Measurements from ENCODE around the gene PEX5L.

Gene PEX5L

DNA sequence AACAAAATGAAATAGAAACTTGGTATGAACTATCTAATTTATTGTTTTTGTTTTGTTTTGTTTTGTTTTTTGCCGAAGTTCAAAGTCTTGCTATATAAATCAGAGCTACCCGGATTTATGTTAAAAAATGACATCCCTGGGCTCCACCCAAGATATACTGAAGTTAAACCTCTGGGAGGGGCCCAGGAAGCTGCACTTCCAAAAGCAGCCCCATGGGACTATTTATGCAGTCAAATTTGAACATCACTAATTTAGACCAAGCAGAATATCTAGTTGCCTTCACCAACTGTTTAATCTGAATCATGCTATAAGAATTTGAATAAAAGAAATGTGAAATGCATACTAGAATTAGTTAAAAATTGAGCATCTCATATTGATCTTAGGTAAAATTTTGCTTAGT lies 32.2 kb downstream of the PEX5L start:
- DNase-seq: no peak

DNA sequence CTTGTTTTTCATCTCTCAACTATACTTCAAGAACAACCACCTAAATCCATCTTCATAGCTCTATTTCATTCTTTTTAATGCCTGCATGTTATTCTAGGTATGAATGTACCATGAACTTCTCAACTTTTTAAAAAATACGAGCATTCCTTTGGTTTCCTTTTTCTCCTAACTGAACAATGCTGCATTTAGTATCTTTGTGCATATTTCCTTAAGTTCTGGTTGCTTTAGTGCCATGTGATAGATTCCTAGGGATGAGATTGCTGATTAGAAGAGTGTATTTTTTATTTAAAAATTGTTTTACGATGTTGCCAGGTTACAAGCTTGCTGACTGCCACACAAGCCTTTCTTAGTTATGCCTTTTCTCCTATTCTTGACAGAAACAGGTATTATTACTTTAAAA lies 34.7 kb downstream of the PEX5L start:
- no peak for DNase-seq

DNA sequence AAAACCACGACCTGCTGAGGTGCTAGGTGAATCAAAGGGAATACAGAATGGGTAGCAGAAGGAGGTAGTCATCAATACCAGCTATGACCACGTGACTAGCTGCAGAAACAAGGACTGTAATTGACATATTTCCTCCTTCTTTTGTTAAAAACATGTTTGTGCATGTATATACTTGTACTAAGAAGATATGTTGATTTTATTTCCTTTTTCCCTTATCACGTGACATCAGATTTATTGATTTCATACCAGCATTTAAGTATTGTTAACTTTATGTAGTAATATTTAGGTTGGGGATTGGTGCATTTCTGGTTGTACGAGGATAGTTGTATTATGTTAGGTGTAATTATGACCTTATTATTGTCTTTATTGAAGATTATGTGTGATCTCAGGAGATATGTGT lies 36.2 kb downstream of the PEX5L start:
- no peak for DNase-seq

DNA sequence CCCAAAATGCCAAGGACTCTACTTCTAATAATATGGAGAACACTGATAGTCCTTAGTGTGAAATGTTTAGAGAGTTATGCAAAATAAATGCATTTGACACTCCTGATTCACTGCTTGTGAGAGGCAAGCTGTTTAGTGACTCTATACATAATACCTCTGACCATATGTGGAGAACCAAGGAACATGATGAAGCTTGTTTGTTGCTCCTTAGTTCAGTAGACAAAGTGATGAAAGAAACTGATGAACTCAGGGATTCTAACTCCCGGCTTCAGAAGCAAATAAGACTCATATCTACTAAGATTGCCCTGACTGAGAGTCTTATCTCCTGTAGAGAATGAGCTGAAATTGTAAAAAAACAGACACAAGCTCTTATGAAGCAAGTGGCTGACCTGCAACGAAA lies 41.3 kb downstream of the PEX5L start:
- no peak for DNase-seq

DNA sequence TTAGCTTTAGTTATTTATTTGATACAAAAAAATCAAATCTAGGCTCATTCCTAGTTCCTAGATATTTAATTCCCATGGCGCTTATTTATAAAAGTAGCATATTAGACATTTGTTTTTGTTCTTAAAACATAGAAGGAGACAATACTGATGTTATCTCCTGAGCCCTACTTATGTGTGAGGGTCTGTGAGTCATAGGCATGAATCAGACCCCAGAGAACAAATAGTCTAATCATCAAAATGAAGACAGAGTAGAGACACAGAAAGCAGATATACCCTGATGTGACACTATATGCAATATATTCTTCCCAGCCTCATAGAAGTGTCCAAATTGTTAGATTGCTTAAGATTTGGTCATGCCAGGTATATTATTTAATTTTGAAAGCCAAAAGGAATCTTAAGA lies 44.9 kb downstream of the PEX5L start:
- no peak for DNase-seq

DNA sequence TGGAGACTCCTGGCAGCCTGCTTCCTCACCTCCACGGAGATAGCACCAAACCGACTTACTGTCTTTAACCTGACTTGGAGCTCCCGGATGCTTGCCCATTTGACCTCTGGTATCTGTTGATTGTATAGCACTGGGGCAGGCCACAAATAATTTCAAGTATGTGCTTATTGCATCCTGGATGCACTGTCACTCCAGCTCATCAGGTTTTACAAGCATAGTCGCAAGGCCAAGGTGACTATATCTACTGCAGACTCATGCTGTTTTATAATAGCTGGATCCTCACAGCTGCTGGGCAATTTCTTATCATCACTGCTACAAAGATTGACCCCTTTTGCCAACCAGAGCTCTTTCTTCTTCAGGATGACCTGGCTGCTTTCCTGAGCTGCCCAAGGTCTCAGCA lies 45.6 kb downstream of the PEX5L start:
- DNase-seq: no peak

DNA sequence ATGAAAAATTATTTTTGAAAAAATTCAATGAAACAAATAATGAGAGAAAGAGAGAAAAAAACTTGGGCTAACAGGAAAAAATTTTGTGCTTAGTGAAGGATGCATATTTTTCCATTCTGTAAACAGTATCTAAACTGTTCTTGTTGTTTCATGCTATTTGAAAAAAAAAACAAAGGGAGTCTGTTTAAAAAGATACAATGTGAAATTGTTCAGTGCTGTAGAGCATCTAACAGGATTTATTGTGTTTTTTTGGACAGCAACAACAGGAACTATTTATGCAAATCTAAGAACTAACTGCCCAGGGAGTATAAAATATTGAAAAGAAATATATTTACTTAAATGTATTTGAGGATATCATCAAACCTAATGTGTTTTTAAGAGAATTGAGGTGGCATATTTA lies 55.1 kb downstream of the PEX5L start:
- no peak for DNase-seq

DNA sequence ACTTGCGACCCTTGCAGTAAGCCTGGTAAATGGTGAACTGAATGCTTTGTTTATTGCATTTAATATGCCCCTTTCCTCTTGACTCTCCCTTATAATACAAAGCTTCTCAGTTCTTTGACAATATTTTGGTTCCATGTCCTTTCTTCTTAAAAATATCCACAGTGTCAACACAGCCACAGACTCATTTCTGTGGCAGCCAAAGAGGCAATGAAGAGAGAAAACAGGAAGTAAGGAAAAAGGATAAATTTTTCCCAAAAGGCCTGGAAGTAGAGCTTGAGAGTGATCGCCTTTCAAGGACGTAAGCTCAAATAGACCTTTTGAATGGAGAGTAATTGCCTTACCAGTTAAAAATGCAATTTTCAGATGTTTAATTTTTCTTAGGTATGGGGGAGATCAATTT lies 59.4 kb downstream of the PEX5L start:
- DNase-seq: no peak

DNA sequence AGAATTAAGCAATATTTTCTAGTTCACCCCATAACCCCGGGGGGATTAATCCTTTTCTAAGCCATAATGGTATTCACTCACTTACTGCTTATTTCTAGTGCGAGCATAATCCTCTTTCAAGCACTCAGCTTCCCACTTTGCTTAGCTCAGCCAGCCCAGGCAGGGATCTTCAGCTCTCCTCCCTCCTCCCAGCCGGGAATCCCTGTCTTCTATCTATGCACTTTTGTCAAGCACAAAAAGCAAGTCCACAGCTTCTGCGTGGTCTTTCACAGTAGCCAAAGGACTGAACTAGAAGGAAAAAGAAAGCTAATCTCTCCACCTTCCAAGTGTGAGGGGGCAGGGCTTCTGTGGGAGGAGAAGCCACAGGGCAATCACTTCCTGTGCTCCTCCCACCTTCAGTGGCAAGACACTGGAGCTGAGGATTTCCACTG lies 62.8 kb downstream of the PEX5L start:
- DNase-seq: no peak

DNA sequence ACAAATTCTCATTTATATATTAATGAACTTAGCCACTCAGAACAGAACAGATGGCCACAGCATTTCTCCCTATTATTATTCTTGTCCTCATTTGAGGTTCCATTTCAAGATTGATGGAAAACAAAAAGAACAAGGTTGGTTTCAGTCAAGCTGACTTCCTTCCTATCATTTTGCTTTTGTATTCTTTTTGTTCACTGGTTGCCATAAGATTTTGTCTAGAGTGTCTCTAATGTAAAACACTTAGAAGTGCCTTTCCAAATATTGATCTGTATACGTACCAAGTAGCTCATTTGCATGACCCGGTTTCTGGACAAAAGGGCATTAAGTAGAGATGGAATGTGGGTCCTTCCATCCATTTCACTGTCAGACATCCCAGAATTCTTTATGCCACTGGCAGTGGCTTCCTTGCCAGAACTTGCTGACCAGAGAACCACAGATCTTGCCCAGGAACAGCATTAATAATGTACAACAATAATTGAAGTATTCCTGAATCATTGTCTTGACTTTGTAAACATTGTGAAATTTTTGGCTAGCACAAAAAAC lies 63.8 kb downstream of the PEX5L start:
- DNase-seq: peak; percentile 42

DNA sequence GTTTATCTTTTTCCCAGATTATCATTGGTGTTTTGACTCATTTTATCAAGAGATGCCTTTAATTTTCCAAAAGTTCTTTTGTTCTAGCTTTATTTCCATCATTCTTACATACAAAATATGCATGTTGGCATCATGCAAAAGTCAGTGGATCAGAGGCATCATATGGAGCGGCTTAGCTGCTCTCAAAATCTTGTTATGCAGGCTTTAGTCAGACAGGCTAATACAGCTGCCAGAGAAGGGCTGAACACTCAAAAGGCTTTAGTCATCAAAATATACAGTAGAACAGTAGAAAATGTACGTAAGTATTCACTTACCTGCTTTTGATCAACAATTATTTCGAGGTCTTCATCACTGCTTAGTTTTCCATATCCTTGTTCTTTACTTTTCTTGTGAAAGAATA lies 65.5 kb downstream of the PEX5L start:
- peak; percentile 85 for DNase-seq

DNA sequence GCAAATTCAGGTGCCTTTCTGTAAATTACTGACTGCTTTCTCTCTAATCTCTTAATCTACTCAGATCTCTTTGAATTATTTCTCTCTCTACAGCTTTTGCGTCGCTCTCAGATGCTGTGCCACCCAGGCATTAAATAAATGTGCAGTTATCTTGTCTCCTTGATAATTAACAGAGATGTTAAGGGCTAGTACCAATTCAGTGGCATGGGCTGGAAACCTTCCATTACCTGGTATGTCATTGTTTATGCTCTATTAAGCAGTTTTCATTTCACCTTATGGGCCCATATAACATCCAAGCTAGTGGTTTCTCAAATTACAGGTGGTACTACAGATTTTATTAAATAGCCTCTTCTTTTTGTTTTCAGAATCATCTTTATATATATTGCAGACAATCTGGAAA lies 66.0 kb downstream of the PEX5L start:
- peak; percentile 71 for DNase-seq

DNA sequence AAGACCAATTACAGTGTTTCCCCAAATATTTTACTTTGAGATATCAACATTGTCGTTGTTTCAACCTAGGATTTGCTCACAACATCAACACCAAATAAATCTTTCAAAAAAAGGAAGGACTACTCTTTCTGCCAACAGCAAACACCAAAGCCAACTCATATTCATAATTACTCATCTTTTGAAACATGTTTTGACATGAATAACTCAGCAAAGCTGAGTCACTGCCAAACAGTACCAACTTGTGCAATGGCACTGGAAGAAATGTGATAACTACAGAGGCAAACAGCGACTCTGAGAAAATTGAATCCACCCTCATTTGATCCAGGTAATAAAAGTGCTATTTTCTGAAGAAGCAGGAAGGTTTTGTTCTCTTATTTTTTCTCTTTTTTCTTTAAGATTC lies 67.2 kb downstream of the PEX5L start:
- peak; percentile 96 for DNase-seq

DNA sequence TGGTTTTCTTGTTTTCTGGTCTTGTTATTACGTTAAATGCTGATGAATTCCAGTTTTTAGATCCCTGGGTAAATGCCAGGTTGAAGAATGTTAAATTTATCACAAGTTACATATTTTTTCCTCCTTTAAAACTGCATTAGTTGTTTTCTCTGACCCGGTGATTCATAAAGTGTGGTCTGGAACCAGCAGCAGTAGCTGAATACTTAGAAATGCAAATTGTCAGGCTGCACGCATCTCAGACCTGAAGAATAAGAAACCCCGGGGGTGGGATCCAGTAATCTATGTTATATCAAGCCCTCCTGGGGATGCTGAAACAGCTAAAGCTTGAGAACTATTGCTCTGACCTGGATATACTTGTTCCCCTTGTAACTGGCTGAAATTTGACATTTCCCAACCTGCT lies 69.1 kb downstream of the PEX5L start:
- DNase-seq: no peak

DNA sequence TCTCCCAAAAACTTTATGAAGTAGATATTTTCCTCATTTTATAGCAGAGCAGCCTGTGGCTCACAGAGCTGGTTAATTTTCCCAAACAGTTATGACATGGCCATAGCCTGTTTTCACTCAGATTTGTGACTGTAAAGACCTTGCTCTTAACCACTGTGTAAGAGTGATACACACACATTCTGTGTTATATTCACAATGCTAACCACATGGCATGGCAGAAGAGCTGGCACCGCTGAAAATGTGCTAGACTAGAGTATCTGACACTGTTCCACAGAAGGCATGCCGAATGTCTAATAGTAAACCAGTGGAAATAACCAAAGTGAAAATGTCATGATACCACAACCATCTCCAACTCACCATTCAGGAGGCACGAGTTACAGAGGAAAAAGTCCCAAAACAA lies 71.8 kb downstream of the PEX5L start:
- no peak for DNase-seq

DNA sequence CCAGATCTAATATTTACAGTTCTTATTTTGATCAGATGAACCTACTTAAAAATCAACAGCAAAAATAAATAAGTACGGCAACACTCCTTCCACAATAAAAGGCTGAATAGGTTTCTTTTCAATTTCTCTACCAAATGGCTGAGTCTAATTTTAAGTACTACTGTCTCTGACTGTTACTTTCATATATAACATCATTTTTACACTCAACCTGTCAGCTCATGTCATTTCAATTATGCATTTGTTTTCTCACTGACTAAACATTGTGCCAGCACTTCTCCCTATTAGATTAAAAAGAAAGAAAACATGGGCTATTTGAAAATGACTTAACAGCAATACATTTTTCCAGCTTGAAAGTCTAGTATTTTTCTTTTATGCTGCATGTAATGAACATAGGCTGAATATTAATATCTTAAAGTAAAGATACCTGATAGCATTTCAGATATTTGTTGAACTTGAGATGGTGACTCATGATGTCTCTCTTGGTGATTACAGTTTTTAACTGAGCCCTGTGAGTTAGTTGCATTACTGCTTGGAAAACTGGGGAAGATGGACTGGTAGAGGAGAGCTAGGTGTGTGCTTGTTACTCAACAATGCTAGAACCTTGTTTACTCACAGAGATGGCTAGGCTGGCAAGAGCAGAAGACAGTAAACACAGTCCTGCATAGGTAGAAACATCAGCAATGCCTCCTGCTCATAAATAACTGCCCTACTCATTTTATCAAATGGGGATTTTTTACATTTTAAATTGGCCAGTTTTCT lies 73.9 kb downstream of the PEX5L start:
- DNase-seq: peak; percentile 40

DNA sequence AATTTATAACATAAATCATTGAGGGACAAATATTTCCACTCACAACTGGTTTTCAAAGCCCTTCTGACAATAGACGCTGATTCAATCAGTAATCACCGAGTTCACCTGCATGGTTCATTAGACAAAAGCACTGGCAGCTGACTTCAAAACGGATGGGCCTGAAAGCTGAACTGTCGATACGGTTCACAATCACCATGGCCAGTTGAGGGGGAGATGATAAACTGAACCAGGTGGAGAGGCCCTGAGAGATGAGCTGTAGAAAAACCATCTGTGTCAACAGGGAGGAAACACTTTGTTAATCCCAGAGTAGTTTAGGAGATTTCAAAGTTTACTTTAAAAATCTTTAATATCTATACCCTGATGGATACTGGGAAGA lies 75.0 kb downstream of the PEX5L start:
- peak; percentile 95 for DNase-seq

DNA sequence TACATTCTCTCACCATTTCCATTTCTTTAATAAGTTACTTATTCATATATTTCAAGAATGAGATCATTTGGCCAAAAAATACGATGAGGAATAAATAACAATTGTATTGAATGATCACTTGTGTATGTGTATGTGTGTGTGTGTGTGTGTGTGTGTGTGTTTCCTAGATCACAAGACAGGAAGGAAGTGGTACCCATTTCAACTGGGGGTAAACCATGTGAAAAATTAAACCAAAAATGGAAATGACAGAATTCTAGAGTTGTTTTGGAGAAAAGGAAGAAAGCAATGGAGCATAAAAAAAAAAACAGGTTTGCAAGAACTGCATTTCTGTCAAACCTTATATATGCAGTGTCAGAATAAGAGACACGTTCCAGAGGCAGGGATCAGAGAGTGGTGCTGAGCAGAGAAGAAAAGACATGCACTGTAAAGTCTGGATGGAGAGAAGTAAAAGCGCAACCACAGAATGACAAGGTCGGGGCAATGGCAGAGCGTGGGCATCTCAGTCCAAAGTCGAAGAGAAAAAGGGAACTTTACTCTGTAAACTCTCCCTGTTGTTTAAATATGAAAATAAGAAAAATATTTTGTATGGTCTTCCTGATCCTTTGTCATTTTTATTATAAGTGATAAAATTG lies 75.5 kb downstream of the PEX5L start:
- DNase-seq: no peak

DNA sequence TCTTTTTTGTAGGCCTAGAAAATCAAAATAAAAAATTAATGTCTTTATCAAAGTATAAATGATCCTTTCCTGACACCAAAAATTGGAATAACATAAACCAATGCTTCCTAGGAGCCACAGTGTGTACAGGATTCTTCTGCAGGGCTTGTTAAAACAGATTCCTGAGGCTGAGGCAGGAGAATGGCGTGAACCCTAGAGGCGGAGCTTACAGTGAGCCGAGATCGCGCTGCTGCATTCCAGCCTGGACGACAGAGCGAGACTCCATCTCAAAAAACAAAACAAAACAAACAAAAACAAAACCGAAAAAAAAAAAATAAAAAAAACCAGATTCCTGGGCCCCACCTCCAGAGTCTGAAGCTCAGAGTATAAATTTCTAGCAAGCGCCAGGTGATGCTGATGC lies 78.0 kb downstream of the PEX5L start:
- no peak for DNase-seq

DNA sequence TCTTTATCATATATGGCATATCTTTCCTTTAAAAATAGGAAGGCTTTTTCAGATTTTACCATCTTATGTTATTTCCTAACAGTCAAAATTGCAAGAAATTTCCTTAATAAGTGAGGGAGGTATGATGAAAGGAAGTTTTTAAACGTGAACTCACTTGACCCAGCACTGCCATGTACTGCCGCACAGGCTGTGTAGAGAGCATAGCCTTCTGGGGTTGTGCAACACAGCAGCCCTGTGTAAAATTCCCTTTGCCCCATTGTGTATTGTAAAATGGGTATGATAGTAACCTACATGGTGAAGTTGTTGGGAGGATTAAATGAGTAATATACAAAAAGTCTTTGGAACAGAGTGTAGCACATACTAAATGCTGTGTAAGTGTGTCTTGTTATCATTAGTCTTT lies 78.6 kb downstream of the PEX5L start:
- DNase-seq: no peak

DNA sequence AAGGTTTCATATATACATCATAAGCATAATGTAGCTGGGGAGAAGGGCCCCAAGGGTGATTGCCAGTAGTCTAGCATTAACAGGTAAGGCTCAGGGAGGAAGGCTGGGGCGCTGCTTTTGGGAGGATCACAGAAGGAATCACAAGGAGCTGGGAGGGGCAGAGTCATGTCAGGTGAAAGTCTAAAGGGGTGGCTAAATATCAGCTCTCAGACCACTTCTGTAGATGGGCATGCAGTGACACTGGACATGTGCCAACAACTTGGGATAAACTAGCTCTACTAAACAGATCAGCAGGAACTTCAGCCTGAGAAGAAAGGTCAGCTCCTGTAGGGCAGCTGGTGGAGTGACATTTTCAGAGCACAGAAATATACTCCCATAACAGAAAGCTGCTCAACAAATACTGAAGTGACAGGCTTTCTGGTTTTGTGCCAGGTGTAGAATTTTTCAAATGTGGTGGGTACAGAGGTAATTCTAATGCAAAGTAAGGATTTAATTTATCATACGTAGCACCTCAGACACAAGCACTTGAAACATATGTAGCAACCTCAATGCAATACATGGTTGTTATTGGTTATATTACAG lies 79.4 kb downstream of the PEX5L start:
- peak; percentile 88 for DNase-seq

DNA sequence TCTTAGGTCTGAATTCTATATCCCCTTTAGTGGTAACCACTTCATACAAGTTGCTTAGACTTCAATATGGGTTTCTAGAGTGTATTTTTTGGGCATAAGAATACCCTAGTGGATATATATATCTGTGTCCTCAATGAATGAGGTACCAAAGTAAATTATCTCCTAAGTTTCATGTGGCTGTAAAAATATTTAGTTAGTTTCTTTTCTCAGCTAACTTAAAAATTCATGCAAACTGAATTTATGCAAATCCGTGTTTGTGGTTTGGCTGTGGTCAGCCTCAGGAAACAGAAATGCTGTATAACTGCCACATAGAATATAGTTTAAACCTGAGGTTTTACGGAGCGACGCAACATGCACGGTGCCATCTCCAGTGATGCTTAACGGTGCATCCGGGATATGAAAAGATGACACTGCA lies 80.3 kb downstream of the PEX5L start:
- no peak for DNase-seq

DNA sequence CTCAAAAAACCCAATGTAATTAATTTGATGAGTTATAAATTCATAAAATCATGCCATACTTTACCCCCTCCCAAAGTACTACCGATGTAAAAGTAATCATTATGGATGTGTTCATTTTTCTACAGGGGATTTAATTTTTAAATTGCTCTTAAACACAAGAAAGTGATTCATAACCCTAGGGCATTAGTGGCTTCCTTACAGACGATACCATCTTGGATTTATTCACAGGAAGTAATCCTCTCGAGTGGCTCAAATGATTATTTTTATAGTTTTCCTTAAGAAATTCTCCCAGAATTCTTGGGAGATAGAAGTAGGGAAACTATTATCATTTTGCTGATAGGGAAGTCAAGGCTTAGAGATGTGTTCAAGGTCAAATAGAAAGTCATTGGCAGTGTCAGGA lies 80.9 kb downstream of the PEX5L start:
- no peak for DNase-seq

DNA sequence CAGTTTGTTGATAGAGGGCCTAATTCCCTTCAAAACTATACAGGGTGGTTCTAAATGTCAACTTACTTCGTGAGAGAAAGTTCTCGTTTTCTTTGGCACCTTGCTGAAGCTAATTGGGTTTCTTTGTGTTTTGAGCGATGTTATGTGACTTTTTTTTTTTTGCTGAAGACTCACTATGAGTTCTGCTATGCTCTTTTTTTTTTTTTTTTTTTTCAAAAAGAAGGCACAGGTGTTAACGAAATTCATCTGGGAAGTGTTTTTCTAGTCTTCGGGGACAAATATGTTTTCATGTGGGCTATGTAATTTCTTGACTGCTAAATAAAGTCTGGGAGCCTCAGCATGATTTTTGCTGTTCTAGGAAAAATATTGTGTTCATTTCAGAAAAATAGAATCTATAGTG lies 81.5 kb downstream of the PEX5L start:
- DNase-seq: no peak

Data from NCI-H1105 (cell line).